HG02938 (cell line): ENCODE results near the gene OR5K1.

Experiments
- ATAC-seq: cut with Tn5 transposase; IDR thresholded peaks from one replicate; pipeline ENCODE4 v1.9.1; 2021; ENCODE audit warnings: mild to moderate bottlenecking, moderate library complexity; ENCODE audit not compliant: unreplicated experiment

The OR5K1 gene

DNA sequence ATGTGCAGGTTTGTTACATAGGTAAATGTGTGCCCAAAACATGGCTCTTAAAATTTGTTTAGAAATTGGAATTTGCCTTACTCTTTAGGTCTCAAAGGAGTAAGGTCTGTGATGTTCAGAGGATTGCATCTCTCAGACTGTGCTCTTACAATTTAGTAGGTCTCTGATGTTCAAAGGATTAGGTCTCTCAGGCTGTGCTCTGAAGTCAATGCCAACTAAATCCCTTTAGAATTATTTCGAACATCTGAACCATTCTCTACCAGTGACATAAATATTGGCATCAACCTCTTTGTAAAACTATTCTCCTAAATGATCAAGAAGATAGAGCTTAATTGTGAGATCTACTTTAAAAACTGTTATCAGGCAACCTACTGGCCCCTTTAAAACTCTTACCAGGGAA lies at the start of gene OR5K1:
OR5K1 (plus strand) TSS at position 301 of the 400 bp plus-strand sequence. CDS start 6,376 bp downstream, outside the sequence.
- ATAC-seq, result no peak

DNA sequence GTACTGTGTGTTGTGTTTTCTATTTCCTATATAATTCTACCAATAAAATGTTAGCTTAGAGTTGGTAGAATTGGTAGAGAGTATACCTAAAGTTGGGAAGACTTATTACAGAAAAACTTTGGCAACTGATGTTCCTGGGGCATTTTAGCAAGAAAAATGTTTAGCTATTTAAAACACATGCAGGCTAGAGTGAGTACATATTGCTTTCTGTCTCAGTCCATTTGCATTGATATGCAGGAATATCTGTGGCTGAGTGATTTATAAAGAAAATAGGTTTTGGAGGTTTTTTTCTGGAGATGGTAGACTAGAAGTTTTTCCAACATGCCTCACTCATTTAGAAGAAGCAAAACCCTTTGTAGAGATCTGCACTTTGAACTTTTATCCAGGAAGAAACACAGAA lies 30.4 kb upstream of the OR5K1 start:
- no peak for ATAC-seq

DNA sequence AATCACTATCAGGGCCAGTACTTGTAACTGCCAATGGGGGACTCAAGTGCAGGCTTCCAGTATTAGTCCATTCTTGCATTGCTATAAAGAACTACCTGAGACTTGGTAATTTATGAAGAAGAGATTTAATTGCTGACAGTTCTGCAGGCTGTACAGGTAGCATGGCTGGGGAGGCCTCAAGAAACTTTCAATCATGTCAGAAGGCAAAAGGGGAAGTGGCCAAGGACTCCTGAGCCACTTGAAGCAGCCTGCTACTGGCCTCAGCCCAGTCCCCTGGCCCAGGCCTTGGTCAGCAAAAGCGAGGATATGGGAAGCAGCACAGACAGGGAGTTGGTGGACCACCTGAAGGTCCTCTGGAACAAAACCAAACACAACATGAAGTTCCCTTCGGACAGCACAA lies 29.2 kb upstream of the OR5K1 start:
- no peak for ATAC-seq

DNA sequence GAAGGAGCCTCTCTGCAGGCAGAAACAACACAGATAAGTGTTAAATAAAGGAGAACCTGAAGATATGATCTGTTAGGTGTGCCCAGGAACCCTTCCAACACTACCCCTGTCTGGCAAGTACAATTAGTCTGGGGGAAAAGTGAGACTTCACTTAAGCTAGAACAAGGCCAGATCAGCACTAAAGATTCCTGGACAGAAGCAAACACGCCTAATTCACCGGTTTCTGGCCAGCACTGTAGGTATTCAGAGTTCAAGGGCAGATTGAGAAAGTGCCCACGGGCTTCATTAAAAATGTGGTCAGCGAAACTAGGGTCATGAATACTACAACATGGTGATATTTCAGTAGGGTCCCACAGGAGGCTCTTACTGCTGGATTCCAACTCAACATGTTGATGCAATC lies 28.6 kb upstream of the OR5K1 start:
- no peak for ATAC-seq

DNA sequence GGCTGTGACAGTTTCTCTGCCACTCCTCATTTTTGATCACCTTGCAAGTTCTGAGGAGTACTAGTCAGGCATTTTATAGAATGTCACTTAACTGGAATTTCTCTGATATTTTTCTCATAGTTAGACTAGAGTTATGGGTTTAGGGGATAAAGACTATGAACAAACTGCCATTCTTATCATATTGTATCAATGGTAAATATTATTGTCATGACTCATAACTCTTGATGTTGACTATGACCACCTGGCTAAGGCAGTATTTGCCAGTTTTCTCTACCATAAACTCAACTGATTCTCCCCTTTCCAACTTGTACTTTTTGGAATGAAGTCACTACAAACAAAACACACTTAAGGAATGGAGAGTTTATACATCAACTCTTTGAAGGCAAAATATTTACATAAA lies 22.7 kb upstream of the OR5K1 start:
- ATAC-seq, result no peak

DNA sequence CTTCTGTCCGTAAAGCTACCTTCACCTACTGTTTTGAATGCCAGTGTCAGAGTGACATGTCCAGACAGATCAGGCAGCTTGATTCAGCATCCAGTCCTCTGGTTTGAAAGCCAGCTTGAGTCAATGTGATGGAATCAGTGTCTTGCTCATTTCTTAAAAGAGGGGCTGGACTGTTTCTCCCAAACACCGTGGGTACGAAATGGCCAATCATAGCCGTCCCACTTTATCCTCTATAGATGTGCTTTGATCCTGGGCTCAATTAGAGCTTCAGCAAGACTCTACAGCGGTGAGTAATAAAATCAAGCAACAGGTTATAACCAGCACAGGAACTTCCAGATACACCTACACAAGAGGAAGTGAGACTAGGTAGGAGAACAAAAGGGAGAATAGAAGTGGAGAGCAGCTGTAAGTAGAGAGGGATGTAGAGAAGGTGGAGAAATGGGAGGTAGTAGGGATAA lies 17.0 kb upstream of the OR5K1 start:
- peak; percentile 70 for ATAC-seq

DNA sequence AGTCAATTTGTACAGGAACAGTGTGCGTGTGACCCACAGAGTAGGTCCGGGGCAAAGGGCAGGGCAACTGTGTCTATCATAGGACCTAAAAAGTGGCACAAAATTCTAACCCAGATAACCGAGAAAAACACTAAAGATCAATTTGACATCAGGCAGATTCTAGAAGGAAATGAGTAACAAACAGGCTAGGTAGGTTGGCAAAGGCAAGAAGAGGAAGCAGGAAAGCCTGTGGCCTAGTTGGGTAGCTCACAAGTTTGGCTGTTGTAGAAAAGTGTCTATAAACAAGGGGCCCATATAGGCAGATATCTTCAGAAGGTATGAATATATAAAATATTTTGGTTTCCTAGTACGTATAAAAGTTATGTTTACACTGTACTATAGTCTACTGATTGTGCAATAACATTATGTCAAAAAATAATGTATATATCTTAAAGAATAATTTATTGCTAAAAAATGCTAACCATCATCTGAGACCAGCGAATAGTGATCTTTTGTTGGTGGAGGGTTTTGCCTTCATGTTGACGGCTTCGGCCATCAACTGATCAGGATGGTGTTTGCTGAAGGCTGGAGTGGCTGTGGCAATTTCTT lies 13.3 kb upstream of the OR5K1 start:
- ATAC-seq, result no peak

DNA sequence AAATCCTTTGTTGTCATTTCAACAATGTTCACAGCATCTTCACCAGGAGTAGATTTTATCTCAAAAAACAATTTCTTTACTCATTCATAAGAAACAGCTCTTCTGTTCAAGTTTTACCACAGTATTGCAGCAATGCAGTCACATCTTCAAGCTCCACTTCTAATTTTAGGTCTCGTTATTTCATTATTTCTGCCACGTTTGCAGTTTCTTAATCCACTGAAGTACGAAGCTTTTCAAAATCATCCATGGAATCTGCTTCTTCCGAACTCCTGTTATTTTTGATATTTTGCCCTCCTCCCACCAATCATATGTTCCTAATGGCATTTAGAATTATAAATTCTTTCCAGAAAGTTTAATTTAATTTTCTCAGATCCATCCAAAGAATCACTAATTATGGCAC lies 12.6 kb upstream of the OR5K1 start:
- ATAC-seq, result no peak

DNA sequence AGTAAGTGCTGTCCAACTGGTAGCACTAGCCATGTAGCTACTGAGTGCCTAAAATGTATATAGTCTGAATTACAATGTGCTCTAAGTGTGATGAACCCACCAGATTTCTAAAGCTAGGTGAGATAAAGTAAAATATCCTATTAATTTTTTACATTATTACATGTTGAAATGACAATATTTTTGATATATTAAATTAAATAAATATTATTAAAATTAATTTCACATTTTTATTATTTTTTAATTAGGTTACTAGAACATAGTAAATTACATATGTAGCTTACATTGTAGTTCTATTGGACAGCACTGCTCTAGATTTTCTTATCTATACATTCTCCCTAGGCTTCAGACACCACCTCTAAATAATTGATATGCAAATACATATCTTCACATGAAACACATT lies 9.2 kb upstream of the OR5K1 start:
- ATAC-seq, result no peak

DNA sequence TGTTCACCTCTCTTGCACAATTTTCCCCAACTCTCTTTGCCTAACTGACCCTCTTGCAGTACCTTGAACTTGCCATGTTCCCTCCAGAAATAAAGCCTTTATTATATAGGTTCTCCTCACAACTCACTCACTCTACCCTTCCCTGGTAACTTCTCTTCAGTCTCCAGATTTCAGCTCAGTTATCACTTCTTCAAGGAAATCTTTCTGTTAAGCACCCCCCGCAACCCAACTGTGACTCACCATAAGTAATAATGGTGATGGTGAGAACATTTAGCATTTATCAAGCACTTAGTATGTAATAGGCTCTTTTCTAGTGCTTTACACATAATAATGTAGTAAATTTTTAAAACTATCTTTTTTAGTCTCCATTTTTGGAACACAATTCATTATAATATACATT lies 8.1 kb upstream of the OR5K1 start:
- no peak for ATAC-seq

DNA sequence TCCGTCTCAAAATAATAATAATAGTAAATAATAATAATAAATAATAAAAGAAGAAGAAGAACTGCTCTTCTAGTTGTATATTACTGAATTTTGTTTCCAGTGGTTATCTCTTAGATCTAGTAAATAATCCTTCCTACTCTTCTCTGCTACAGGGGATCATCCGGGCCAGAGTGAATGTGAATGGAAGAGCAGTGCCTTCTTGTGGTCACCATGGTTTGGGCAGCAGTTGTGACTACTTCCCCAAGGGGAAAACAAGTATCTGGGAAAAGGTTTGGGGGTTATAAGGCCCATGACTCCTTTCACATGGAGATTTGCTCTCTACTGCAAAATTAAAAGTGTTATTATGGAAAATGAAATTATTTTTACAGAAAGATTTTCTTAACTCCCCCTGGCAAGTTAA lies 5.5 kb upstream of the OR5K1 start:
- ATAC-seq, result no peak

DNA sequence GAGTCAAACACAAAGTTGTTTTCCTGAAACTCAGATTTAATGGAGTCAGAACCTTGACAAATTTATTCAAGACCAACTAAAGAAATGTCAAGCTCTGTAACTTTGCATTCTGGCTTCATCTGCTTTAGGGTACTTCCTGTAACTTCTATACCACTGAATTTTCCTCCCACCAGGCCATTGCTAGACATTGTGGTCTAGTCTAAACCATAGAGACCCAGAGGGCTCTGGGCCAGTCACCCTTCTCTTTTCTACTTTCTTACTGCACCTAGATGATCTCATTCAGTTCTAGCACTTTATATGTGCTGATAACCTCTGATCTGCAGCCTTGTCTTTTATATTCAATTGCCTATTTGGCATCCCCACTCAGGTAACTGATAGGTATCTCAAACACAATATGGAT lies 2.8 kb upstream of the OR5K1 start:
- no peak for ATAC-seq

DNA sequence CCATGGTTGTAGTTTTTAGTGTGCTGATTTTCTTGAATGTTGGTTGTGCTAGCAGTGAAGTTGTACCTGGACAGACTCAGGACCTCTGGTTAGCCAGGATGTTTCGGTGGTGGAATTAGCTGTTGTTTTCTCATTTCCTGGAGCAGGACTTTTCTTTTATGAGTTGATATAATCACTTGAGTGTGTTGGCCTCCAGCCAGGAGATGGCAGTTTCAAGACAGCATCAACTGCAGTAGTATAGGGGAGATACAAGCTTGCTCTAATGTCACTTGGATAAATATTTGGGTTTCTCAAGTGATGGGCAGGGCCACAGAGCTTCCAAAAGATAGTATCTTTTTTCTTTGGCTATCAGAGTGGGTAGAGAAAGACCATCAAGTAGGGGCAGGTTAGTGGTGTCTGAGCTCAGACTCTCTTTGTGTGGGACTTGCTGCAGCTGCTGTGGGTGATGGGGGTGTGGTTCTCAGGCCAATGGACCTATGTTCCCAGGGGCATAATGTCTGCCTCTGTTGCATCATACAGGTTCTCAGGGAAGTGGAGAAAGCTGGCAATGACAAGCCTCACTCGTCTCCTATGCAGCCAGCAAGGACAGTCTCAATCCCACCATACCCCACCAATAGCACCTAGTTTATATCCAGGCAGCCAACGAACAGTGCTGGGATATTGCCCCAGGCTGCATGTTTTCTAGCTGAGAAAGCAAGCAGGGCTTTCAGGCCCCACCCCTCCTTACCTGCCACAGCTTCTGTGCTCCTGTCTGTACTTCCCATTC lies 19.9 kb downstream of the OR5K1 start:
- ATAC-seq, result no peak

DNA sequence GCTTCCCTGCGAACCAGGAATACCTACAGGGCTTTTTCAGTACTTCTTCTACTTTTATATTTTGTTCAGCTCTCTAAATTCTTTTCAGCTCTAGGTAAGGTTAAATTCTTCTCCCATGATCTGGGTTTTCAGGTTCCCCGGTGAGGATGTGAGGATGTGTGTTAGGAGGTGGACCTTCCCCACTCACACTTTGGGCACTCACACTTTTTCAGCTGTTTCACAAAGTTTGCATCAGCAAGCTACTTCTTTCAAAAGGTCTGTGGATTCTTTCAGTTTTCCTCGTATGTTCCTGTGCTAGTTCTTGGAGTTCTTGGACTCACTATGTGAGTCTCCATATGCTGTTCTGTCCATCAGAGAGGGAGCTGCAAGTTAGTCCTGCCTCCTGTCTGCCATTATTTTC lies 20.6 kb downstream of the OR5K1 start:
- no peak for ATAC-seq

DNA sequence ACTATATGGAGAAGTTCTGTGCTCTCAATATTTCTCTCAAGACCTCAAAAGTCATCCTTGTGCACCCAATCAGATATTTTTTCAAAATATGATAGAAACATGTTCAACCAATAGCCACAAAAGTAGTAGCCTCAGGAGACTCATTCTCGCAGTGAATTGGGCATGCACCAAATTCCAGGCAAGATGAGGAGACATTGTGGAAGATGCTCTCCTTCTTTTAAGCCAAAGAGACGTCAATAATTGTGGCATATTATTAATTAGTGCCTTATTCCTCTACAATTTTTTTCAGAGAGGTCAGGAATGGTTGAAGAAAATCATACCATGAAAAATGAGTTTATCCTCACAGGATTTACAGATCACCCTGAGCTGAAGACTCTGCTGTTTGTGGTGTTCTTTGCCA lies 34.4 kb downstream of the OR5K1 start, which contains the start of gene OR5K2:
OR5K2 (plus strand) TSS at position 301 of the 400 bp plus-strand sequence; CDS start at position 301, 0 bp downstream.
- ATAC-seq, result no peak

DNA sequence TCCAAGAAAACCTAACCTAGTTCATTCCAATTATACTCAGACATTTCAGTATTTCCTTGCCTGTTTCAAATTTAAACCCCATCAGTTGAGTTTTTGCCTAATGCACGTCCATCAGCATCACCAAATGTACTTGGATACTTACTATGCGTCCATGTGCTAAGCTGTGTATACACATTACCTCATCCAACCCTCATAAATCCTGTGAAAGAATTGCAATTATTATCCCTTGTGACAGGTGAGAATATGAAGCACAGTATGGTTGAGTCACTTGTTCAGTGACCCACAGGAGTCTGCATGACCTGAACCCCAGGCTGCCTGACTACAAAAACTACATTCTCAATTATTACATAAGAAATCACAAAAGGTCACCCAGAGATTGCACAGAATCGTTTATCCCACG lies 37.0 kb downstream of the OR5K1 start:
- ATAC-seq, result no peak

DNA sequence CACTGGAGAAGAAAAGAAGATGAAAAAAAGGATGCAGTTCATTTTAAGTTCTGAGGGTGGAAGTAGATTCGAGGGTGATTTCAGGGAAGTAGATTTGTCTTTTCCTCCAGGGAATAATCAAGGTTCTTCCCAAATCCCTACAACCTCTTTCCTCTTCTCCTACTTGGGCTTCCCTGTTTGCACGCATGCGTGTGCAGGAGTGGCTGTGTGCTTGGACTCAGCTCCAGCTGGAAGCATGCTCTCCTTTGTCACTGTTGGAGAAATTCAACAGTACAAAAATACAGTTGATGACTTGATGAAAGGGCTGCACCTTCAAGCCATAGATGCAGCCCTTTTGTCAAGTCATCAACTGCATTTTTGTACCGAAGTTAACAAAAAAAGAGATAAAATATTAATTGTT lies 38.3 kb downstream of the OR5K1 start:
- no peak for ATAC-seq

DNA sequence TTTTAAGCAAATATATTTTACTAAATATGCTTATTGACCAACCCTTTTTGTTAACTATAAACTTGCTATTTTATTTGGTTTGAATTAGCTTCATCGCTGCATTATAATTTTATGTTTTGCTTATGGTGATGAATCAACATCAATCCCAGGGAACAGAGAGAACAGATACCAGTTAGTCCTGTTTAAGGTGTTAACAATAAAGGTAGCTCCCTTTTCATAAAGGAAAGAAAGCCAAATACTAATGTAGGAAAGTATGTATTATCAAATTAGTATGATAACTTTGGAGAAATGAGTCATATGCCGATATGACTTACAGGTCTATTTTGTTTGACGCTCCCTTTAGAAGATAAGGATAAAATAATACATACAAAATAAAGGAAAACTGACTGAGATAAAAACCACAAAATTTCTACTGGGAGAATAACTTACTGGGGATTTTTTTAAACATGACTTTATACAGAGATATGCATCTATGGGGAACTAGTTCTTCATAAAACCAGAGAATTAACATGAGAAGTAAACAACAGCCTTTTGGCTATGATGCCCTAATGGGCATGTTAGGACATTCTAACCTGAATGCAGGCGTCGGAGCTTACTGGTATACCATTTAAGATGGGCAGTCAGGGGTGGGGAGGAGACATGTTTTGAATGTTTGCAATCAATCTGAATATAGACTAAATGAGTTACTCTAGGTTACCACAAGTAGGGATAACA lies 39.0 kb downstream of the OR5K1 start:
- ATAC-seq, result no peak

DNA sequence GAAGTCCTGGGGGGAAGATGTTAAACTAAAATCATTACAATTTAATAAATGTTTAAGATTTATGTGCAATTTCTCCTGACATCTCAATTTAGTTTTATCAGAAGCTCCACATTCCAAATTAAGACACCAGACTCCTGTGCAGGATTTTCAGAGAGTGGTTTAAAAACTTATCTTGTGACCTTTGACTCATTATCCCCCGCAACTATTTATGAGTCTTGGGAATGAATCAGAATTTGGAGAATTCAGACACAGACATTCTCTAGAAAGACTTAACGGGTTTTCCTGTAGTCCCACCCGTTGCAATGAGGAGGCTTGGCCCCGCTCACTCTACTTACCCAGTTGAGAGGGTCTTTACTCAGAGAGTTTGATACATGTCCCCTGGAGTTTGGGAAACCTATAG lies 41.5 kb downstream of the OR5K1 start:
- no peak for ATAC-seq

DNA sequence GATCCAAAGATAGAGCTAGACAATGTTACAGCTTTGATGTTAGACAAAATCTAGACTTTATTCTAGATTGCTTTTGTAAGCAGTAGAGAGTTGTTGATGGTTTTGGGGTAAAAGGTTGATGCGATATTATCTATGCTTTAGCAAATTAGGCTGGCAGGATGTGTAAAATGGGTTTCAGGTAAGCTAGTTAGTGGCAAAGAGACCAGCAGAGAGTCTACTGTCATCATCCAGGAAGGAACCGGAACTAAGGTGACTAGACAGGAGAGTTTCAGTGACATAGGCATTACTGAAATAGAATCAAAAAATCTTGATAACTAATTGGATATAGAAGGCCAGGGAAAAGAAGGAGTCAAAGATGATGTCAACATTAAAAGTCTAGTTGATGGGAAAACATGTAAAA lies 45.6 kb downstream of the OR5K1 start:
- ATAC-seq, result no peak

DNA sequence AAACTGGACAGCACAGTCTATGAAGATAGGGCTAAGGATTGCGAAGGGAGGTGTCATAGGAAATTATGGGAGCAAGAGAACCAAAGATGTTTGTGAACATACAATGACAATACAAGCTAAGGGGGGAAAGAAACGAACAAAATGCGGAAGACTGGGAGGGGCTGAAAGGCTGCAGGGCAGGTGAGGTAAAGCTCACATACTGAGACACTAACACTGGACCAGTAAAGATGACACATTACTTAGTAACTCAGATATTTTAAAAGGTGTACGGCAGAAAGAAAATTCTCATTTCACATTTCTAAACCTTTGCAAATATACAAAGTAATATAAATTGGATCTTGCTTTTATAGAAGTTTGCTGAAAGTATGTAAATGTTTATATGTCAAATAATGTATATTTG lies 49.6 kb downstream of the OR5K1 start:
- no peak for ATAC-seq

DNA sequence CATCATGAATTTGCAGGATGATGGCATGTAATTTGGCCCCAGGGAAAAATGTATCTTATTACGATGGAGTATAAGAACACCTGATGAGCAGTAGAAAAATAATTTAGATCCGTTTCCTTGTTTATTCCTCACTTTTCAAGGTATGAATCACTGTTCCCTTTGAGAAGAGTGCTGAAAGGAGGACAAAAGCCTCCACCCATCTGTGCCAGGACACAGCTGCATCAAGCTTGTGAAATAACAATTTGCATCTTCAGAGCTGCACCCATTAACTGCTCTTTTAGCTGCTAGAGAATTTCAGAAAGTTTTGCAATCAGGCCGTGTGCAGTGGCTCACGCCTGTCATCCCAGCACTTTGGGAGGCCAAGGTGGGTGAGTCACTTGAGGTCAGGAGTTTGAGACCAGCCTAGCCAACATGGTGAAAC lies 50.1 kb downstream of the OR5K1 start:
- ATAC-seq, result no peak
